HG02798 (cell line): ENCODE data around the gene DNAJB5.
"Not testable (repeated sequence)": the region's sequence is repeated elsewhere in the genome, so short reads cannot be mapped to it uniquely, and the experiment has no call there.

Source experiments
- ATAC-seq: cut with Tn5 transposase; IDR thresholded peaks from one replicate; pipeline ENCODE4 v1.9.1; 2021; ENCODE audit warnings: mild to moderate bottlenecking; ENCODE audit not compliant: unreplicated experiment, poor library complexity

DNAJB5 gene

DNA sequence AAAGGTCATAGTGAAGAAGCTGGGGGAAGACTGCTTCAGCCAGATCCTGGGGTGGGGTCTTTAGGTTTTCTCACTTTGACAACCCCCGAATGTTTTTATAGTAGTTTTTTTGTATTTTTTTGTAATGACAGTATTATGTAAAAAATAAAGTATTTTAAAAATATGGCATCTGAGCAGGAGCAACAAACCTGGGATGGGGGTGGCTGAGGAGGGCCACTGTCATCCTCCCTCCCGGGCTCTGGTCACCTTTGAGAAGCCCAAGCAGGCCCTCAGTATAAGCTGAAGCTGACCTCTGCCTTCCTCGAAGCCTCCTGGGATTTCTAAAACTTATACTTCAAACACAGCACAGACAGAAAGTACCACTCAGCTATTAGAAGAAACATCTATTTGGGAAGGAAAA is 8.7 kb downstream of the DNAJB5 start:
- no peak for ATAC-seq

GRCh38 chr9:34999576-34999975 is 10.0 kb downstream of the DNAJB5 start:
- no peak for ATAC-seq

DNA sequence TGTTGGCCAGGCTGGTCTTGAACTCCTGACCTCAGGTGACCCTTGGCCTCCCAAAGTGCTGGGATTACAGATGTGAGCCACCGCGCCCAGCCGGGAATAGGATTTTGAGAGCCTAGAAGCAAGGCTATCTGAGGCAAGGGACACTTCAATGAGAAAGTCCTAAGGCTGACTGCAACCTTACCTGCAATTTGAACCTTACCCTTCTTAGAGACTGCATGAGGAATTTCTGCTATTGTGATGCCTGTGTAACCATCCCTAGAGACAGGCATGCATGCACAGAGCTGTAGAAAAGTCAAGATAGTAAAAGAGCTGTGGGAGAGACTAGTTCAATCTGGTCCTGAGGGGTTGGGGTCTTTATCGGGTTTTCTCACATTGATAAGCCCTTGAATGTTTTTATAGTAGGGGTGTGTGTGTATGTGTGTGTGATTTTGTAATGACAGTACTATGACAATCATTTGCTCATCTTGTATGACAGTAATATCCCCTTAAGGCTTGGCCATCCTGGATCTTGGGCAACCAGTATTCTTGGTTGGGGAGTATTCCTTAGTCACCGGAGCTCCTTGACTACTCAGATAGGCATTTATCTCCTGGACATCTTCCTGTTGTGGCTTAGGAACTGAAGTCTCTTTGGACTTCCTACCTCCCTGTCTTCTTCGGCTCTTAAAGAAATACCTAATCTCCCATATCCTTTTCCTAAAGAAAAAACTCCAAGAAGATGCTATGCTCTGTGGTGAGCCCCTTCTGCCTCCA is 11.2 kb downstream of the DNAJB5 start:
- ATAC-seq = no peak

- no peak for ATAC-seq
Observed at GRCh38 chr9:35001285-35001677, 11.7 kb downstream of the DNAJB5 start.

DNA sequence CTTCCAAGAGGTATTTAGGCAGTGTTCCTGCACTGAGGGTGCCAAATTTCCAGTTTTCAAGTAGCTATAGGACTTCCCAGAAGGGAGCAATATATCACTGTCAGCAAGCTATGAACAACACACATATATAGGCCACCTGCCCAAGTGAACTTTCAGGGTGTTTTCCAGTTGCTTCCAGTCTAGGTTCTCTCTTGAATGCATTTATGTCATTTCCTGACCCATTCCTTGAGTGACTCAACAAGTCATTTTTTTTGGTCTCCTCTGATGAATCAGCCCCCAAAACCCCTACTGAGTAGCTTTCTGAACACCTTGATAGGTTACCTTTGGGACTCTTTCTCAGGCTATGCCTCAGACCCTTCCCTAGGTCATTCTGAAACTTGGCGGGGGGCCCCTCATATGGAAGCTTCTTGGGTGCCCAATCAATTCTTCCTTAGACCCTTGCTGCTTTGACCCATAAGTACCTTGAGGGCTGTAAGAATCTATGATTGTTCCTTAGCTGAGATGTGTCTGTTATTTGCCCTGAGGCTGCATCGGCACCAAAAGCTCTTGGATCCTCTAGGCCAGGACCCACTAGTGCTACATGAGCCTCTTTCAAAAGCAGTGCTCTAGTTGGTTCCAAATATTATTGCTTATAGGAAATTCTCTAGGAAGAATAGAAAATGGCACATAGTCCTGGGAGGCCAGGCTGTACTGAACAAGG is 12.4 kb downstream of the DNAJB5 start:
- ATAC-seq = no peak

GRCh38 chr9:35002623-35003022 is 13.1 kb downstream of the DNAJB5 start:
- ATAC-seq = no peak

GRCh38 chr9:35004299-35004698 is 14.8 kb downstream of the DNAJB5 start:
- not testable (repeated sequence) for ATAC-seq

DNA sequence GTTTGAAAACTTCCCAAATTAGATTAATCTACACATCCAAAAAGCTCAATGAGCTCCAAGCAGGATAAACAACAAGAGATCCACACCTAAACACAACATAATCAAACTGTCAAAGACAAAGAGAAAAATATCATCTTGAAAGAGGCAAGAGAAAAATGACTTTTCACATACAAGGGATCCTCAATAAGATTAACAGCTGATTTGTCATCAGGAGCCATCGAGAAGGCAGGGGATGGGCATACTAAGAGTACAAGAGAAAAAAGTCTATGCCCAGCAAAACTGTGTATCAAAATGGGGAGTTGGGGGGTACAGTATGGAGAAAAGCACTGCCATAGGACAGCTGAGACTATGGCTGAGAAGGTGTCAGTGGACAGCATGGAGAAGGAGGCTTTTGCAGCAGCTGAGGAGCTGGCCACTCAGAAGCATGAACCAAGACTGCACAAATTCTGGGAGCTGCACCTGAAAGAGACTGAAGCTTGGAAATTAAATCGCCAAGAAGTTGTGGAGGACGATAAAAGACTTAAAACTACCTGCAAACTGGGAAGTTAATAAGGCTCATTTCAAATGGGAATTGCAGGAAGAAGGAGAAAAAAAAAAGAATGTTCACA is 20.9 kb downstream of the DNAJB5 start:
- ATAC-seq = no peak

DNA sequence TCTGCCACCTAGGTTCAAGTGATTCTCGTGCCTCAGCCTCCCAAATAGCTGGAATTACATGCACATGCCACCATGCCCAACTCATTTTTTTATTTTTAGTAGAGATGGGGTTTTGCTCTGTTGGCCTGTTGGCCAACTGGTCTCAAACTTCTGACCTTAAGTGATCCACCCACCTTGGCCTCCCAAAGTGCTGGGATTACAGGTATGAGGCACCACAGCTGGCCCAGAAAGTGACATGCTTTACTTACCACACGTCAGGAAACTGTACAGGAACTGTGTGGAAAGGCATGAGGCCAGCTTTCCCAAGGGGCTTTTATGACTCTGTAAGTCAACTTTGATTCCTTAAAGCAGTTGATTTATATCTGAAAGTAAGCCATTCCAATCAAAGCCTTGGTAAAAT is 25.0 kb downstream of the DNAJB5 start:
- ATAC-seq = no peak

GRCh38 chr9:35023443-35023842 is 33.9 kb downstream of the DNAJB5 start:
- ATAC-seq = not testable (repeated sequence)

DNA sequence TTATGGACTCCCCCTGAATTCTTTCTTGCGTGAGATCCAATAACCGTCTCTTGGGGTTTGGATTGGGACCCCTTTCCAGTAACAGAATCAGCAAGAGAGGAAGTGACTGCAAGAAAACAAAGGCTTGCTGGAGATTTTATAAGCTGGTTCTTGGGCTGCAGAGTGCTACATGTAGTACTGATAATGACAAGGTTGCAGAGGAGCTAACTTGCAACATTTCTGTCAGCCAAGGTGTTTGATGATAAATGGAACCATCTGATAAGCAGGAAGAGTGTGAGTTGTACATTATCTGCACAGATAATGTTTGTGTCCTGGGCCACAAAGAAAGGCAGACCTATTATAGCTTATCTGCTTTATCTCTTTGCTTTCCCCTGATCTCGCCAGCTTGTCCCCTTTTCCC is 37.1 kb downstream of the DNAJB5 start:
- no peak for ATAC-seq

DNA sequence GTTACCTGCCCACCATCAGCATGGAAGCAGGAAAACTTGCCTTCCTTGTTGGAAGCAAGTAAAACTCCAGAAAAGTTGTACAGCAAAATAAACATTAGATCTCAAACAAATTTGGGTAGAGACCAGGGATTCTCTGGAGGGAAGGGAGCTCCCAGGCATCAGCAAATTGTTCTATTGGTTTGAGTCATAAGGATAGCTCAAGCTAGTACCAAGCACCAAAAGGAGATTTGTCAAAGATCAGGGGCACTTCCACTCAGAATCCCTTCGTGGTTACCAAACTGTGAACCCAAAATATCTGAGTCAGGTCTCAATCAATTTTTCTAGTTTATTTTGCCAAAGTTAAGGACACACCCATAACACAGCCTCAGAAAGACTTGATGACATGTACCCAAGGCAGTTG is 37.8 kb downstream of the DNAJB5 start:
- ATAC-seq = no peak

GRCh38 chr9:35027860-35028259 is 38.3 kb downstream of the DNAJB5 start:
- ATAC-seq = no peak

- no peak for ATAC-seq
Observed at GRCh38 chr9:35028341-35028740, 38.8 kb downstream of the DNAJB5 start.

DNA sequence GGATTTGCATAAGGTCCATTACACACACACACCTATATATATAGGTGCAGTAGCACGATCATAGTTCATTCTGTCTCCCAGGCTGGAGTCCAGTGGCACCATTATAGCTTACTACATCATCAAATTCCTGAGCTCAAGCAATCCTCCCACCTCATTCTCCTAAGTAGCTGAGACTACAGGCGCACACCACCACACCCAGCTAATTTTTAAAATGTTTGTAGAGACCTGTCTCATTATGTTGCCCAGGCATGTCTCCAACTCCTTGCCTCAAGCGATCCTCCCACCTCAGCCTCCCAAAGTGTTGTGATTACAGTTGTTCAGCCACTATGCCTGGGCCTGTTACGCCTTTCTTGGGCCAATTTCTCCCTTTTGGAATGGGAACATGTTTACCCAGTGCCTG is 39.7 kb downstream of the DNAJB5 start:
- ATAC-seq = no peak

GRCh38 chr9:35029852-35030251 is 40.3 kb downstream of the DNAJB5 start:
- no peak for ATAC-seq

- ATAC-seq = no peak
Observed at GRCh38 chr9:35033101-35033500, 43.6 kb downstream of the DNAJB5 start.

DNA sequence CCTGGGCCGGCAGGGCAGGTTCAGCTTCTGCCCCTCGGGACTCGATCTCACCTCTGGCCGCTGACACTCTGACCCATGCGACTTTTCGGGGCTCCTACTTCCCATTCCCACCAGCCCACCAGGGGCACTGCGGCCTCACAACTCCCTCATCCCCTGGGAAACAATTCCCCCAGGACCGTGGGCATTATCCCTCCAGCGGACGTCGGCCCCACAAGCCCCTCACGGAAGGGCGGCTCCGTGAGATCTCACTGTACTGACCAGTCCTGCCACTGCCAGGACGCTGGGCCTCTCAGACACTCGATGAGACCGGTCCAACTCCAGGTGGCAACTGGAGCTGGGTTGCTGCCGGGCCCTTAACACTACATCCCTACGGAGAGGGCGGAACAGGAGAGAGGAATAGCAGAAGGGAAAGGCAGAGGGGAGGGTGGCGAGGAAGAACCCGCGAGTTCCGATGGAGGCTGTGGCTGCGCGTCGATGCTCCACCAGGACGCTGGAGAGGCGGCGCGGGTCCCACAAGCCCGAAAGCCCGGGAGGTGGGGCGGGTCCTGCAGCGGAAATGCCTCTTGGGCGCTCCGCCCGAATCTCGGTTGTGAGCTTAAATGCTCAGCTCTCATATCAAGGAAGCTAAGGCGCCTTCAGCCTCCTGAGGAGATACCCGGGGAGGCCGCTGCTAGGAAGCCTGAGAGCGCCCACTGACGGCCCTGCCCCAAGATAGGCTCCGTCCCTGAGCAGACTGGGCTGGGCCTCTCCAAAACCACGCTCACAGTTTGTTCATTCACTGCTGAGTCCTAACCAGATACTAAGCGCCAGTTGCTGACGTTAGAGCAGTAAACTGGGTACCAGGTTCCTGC is 46.5 kb downstream of the DNAJB5 start:
- ATAC-seq = no peak

DNA sequence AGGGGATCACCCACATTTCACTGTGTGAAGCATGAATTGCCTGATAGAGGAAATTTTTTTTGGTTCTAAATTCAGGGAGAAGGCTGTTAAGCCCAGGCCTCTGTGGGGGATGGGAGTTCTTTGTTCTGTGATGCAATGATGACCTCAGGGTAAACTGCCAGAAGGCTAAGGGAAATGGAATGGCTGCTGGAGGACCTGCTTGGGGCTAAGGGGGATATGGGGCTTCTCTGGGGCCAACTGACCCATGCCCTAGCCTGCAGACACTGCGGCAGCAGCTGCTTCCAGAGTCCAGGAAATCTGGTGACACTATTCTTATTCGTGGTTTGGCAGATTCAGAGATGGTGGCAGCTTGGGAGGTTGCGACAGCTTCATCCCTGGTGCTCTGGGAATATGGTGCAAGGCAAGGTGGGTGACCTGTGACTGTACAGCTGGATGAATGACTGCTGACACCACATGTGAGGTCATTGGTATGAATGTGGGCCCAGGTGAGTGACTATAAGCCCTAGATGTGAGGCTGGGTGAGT is 52.6 kb downstream of the DNAJB5 start:
- no peak for ATAC-seq

- no peak for ATAC-seq
Observed at GRCh38 chr9:35042891-35043545, 53.5 kb downstream of the DNAJB5 start.
